ENCODE data around the gene FRAS1.
"Not testable (repeated sequence)": the region's sequence is repeated elsewhere in the genome, so short reads cannot be mapped to it uniquely, and the experiment has no call there.

FRAS1 gene

DNA sequence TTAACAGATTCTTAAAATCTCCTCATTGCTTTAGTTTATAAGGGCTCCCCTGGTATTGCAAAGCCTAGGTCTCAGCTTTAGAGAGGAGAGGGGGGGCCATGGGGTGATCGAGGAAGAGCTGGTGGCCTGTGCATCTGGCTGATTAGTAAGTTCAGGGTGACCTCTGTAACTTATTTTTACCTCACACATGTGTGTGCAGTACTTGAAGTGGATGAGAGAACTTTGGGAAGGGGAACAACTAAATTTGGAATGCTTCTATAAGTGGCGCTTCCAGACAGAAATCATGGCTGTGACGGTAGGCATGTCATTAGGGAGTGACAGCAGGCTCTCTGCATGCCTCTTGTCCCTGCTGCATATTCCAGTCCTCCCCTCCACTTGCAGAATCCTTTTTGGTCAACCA is 41.9 kb downstream of the FRAS1 start:
- in situ Hi-C loops (cut with MboI; ENCODE audit: low sequenced_read_pairs) = no loop called here

DNA sequence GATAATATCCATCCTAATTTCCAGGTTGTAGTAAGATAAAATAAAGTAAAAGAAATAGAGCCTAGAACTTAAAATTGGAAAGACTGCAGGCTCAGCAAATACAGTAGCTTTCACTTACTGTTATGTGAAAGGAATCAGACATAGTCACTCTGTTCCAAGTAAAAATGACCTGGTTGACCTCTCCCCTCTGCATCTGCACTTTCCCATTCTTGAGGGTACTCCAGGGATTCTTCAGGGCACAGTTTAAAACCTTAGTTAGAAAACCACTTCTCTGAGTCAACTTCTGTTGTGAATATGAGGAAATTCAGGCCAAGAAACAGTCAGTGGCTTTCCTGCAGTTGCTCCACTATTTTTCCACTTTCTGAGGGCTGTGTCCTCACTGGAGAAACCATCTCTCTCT is 42.9 kb downstream of the FRAS1 start:
- in situ Hi-C loops (cut with MboI; ENCODE audit: low sequenced_read_pairs) = no loop called here

DNA sequence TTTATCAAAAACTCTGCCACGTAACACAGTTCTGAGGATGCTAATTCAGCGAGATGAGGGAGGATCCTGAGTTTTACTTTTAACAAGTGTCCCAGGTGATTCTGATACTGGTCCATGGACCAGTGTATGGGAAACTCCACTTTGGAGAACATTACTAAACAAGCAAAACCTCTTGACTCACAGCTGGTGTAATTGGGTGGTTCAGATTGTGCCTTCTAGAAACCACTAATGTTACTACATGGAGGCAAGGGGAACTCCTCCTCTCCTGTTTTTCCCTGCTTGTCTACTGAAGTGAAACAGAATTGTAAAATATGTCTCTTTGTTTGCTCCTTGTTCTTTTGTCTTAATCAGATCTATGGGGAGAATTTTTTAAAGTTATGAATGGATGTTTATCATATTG is 62.6 kb downstream of the FRAS1 start:
- in situ Hi-C loops (cut with MboI; ENCODE audit: low sequenced_read_pairs) = no loop called here

DNA sequence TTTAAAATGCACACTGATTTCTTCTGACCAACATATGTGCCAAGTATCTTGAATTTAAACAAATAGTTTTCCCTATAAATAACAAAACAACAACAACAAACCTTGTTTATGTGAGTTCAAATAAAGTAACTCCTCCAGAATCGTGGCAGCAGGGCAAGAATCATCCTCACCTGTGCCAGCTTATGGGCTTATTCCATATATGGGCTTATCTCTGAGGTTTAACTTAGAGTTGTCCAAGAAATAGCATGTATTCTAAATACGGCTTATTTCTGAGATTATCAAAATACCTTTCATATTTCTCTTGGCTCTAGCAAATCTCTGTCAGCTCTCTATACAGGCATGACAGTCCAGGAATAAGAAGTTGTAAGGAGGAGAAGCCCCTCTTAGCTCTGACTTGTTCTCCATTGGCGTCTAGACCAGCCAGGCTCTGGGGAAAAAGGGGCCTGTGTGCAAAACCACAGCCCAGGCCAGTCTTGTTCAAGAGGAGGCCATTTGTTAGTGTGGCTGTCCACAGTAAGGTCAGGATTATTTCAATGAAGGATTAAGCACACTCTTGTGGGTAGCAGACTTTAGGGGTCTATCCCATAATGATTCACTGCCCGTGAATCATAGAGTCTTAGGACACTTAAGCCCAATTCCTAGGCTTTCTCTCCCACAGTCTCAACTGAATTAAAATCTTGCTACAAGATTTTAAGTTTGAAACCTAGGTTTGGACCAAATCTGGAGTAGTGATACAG is 63.2 kb downstream of the FRAS1 start:
- in situ Hi-C loops (cut with MboI; ENCODE audit: low sequenced_read_pairs) = no loop called here

DNA sequence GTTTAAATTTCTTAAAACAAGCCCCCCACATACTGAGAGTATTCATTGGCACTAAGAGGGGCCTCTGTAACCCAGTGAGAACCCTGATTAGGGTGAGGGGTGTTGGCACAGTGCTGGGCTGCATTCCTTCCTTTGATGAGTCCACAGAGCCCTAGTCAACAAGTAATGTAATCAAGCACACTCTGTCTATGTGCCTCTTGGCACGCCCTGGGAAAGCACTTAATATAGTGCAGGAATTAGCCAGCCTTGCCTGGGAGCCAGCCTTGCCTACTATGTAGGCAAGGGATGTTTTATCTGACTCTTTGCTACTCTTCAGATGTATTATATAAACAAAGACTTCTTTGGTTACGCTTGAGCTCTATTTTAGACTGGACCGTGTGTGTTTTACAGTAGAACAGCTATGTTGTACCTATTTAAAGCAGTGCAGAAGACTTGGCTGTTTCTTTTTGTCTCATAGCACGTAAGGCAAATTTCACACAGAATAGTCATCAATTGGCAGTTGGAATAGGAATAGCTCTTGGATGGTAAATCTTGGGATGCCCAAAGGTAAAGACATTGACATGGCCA is 64.3 kb downstream of the FRAS1 start:
- in situ Hi-C loops (cut with MboI; ENCODE audit: low sequenced_read_pairs) = no loop called here

DNA sequence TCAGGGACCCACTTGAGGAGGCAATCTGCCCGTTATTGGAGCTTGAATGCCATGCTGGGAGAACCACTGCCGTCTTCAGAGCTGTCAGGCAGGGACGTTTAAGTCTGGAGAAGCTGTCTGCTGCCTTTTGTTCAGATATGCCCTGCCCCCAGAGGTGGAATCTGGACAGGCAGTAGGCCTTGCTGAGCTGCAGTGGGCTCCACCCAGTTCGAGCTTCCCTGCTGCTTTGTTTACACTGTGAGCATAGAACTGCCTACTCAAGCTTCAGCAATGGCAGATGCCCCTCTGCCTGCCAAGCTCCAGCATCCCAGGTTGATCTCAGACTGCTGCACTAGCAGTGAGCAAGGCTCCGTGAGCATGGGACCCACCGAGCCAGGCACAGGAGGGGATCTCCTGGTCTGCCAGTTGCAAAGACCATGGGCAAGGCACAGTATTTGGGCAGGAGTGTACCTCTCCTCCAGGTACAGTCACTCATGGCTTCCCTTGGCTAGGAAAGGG is 68.8 kb downstream of the FRAS1 start:
- in situ Hi-C loops (cut with MboI; ENCODE audit: low sequenced_read_pairs) = not testable (repeated sequence)

DNA sequence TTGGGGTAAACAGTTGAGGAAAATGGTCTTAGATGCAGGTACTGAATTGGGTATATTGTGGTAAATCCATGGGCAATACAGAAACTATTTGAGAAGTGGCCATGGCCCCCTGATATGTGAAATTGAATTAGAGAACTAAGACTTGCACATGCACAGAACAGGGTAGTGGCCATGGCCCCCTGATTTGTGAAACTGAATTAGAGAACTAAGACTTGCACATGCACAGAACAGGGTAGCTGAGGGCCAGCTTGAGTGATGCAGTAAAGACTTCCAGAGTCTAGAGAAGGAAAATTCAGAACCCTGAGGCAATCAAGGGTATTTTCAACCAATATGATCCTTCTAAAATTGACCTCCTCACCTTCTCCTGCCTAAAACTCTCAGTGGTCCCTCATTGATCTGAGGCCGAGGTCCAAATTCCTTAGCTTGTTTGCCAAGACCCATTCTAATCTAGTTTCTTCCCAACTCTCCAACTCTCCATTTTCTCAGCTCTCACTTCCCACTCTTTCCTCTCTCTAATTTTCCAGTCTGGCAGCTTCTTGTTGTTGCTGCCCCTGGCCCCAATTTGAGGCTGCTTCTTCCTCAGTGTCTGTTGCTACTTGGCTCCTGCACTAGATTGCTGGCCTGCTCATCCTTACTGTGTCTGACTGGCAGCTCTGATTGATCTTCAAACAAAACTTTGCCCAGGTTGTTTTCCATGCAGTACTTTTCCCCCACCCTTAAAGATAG is 72.4 kb downstream of the FRAS1 start:
- in situ Hi-C loops (cut with MboI; ENCODE audit: low sequenced_read_pairs) = no loop called here

DNA sequence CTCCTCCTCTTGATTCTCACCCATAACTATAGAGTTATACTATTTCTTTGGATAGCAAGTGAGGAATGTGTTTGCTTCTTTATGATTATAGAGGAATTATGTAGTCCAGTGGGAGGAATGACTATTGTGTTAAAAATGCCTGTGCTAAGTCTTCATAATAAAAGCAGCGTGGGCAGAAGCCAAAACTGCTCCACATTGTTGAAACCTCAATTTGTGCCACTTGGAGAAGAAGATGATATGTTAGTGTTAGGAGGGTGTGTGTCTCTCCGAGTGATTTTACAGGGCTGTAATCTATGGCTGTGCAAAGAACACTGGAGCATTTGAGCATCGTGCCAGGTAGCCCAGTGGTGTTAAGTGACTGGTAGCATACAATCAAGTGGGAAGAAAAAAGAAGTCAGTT is 74.3 kb downstream of the FRAS1 start:
- in situ Hi-C loops (cut with MboI; ENCODE audit: low sequenced_read_pairs) = no loop called here

DNA sequence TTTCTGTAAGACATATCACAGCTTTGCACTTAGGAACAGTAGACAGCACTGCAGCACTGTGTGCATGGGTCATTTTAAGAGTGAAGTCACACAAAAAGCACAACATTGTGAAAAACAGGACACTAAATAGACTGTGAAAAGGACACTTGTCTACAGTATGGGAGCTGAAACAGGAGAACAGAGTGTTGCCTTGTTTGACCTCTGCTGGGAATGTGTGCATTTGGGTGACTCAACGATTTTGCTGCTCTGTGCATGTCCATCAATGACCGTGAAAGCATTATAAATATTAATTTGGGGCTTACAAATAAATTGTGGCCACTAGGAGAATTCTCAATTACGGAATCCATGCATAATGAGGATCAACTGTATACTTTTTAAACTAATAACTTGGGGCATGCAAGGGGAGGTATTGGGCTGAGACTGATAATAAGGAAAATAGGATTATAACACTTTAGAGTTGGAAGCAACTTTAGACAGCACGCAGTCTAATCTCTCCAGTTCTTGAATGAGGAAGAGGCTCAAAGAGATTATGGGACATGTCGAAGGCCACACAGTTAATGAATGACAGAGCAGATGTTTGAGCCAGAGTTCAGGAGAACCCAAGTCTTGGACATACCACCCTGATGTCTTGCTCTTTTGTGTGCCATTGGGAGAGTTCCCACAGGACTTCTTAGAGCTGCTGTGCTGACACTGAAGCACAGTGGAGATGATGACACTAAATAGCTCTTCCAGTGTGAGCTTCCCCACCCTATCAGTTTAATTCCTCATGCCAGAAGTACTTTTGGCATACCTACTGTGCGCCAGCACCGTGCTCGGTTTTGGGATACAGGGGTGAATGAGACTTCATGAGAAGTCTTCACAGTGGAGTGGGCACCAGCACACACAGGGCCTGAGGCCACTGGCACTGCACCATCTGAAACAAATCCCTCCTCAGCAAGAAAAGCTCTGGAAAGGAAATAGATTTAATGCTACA is 79.3 kb downstream of the FRAS1 start:
- in situ Hi-C loops (cut with MboI; ENCODE audit: low sequenced_read_pairs) = no loop called here

DNA sequence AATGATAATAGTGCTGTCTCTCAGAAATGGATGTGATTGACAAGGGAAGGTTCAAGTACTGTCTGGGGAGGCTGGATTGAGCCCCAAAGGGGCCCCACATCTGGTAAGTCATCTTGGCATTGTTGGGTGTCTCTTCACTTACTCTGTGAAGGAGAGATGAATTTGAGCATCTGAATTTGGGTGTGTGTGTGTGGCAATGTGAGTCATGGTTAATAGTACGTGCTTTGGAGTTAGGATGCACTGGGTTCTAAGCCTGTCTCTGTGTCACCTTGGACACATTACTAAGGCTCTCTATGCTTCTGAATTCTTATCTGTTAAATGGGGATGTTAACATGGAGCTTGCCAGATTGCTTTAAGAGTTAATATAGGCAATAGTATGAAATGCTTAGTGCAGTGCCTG is 80.4 kb downstream of the FRAS1 start:
- in situ Hi-C loops (cut with MboI; ENCODE audit: low sequenced_read_pairs) = no loop called here

DNA sequence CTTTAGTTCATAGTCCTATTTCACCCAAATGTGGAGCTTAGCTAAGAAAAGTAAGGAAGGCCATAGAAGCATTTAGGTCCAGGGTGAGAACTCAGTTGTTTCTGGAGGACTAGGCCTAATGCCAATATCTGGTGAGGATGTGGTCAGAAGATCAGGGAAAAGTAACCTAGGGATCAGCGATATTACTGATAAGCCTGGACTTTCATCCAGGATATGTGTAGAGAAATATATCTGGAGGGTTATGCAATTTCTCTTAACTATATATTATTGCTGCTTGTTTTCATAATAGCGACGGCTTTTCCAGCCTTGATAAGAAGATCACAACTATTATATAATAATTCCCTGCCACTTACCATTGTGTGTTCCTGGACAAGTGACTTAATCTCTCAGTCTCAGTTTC is 81.1 kb downstream of the FRAS1 start:
- in situ Hi-C loops (cut with MboI; ENCODE audit: low sequenced_read_pairs) = no loop called here

DNA sequence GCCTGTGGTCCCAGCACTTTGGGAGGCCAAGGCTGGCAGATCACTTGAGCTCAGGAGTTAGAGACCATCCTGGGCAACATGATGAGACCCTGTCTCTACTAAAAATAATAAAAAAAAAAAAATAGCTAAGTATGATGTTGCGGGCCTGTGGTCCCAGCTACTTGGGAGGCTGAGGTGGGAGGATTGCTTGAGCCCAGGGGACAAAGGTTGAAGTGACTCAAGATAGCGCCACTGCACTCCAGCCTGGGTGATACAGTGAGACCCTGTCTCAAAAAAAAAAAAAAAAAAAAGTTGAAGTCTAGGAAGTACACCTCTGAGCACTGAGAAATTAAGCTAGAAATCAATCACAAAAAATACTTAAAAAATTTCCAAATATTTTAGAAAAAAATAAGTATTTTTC is 86.5 kb downstream of the FRAS1 start:
- in situ Hi-C loops (cut with MboI; ENCODE audit: low sequenced_read_pairs) = no loop called here

DNA sequence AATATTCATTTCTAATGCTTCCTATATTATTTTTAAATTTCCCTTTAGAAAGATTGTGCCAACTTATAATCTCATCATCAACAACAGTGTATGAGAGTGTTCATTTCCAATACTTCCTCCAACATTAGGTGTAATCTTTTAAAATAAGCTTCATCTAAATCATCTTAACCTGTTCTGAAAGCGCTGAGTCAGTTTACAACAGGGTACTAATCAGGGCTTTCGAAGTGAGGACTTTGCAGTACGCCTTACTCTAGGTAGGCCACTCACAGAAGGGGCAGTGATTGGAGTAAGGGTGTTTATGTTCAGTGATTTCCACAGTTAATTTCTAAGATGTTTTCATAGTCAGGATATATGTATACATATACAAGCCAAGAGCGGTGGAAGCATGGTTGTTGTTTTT is 87.9 kb downstream of the FRAS1 start:
- in situ Hi-C loops (cut with MboI; ENCODE audit: low sequenced_read_pairs) = no loop called here

DNA sequence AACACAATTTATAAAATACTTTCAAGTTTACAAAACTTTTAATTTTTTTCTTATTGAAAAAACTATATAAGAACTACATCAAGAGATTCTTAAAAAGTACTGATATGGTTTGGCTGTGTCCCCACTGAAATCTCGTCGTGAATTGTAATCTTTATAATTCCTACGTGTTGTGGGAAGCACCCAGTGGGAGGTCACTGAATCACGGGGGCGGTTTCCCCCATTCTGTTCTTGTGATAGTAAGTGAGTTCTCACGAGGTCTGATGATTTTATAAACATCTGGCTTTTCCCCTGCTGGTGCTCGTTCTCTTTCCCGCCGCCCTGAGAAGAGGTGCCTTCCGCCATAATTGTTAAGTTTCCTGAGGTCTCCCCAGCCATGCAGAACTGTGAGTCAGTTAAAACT is 88.5 kb downstream of the FRAS1 start:
- in situ Hi-C loops (cut with MboI; ENCODE audit: low sequenced_read_pairs) = no loop called here

DNA sequence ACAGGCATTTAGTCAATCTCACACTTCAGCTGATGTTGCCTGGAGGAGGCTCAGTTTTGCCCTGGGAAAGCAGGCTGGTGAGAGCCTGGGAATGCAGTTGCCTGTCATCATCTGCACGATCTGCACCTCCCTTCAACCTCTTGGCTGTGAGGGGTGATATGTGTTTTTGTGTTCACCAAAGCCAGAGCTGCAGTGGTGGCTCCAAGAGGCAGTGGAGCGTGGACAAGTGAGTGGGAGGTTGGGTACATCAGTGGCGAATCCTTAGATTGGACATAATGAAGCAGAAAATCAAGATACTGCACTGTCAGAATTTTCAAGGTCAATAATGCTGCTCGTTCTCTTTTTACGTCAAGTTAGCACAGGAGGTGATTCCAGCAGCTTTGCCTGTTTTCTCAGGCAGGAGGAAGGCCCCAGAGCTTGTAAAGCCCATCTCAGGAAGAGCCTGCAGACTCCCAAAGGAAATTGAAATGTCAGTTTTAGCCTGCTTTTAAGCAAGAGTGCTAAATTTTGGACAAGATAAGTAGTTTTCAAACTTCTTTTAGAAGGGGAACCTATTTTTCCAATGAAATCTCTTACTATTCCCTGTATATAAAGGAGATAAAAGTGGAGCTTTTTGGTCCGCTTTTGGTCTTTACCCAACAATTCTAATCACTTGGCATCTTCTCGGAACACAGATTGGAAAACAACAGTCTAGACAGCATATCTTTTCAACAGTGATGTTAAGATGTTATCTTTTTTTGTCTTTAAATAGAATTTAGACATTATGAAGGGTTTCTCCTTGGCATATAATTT is 92.8 kb downstream of the FRAS1 start:
- in situ Hi-C loops (cut with MboI; ENCODE audit: low sequenced_read_pairs) = no loop called here

DNA sequence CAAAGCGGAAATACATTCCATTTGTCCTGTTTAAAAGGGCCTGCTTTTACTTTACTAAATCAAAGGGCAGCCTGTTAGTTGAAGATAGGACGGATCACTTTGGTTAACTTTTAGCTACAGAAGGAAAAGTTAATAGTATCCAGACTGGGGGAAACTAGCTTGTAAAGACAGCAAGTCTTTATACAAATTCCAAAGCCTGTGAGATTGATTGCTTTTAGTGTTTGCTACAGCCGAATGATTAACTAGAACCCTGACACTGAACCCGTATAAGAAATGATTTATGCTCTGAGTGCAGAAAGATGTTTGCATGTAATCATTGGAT is 93.4 kb downstream of the FRAS1 start:
- in situ Hi-C loops (cut with MboI; ENCODE audit: low sequenced_read_pairs) = no loop called here

DNA sequence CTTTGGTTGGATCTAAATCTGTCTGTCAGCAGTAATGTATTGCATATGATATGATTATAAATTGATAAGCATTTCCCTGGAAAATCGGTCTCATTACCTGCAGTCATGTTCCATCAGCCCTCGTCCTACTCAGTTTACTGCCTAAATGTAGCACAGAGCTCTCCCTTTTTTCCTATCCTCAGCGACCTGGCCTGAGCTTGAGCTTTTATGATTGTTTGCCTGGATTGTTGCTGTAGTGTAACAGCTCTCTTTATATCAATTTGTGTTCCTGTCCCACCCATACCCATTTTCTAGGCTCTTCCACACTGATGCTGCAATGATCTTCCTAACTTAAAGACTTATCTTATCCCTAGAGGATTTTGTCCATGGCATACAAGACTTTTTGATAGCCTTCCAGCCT is 95.7 kb downstream of the FRAS1 start:
- in situ Hi-C loops (cut with MboI; ENCODE audit: low sequenced_read_pairs) = no loop called here

DNA sequence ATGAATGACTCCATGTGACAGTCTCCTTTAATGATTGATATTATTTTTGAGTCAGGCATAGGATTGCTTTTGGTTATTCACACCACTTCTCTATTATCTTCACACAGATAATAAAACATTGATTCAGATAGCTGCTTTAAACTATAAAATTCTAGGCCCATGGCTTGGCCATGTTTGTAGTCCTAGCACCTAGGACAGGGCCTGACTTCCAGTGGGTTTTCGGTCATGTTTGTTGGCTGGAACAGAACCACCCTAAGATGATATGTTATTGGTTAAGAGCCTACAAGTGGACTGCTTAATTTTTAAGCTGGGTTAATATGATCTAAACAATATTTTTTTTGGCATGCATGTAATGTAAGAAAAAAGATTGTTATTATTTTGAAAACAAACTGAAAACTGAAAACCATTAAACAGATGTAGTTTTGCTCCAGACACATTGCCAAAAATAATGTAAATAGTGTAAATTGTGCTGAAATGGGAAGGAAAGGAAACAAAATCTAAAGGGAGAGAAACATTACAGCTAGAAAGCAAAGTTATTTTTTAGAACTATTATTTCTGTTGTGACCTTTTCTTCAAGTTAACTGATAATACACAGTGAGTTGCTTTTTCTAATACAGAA is 98.0 kb downstream of the FRAS1 start:
- in situ Hi-C loops (cut with MboI; ENCODE audit: low sequenced_read_pairs) = no loop called here

DNA sequence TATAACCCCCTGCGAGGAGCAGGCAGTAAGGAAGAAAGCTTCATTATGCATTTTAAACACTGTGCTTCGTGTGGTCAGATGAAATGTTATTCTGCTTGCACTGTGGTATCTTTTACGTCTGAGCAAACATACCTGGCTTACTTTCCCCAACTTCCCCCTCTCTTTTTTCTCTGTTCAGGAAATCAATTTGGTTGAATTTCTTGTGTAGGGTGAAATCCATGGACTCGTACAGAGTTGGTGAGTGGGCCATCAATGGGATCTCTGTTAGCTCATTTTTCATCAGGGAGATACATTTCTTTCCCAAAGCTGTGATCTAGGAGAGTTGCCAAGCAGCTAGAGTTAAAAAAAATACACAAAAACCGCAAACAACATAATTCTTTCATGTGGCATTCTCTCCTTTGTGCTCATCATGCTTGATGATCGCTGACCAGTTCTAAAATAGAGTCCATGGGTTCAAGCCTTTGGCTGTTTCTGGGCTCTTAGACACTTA is 98.5 kb downstream of the FRAS1 start:
- in situ Hi-C loops (cut with MboI; ENCODE audit: low sequenced_read_pairs) = no loop called here

DNA sequence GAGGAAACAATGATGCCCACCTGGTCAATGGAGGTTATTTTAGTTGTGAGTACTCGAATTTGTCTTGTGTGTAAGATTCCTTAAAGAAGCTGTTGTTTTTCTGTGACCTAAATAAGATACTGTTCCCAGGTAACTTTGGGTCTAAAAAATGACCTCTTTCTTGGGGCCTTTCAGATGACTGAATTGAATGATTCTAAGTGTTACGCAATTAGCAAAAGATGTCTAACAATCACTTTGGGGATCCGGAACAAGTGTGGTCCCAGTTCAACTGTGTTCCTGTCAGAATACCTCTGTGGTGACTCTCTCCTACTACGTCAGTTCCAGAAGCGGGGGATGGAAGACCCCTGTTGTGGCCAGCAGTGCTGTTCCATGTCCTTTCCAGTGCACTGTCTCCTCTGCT is 99.4 kb downstream of the FRAS1 start:
- in situ Hi-C loops (cut with MboI; ENCODE audit: low sequenced_read_pairs) = no loop called here

Measured in HL-60/S4 treated with phorbol 12-myristate 13-acetate at 8.2 ng/mL for 4 days and 3 days (cell line).